HUES6 (cell line): ENCODE data around the gene LILRA1.
"Not testable (repeated sequence)": the region's sequence is repeated elsewhere in the genome, so short reads cannot be mapped to it uniquely, and the experiment has no call there.

ENCODE experiments used
- H3K27ac ChIP-seq: 2 replicates; pipeline ENCODE4 v1.7.0; 2013; ENCODE audit warnings: low read depth, mild to moderate bottlenecking, low read length, inconsistent platforms
- H3K27me3 ChIP-seq: 2 replicates; pipeline ENCODE4 v1.6.1; 2013; ENCODE audit warnings: low read length; ENCODE audit not compliant: control insufficient read depth, insufficient read depth
- H3K36me3 ChIP-seq: 2 replicates; pipeline ENCODE4 v1.6.1; 2013; ENCODE audit warnings: low read length; ENCODE audit not compliant: control insufficient read depth, insufficient read depth
- H3K4me1 ChIP-seq: 2 replicates; pipeline ENCODE4 v1.6.1; 2013; ENCODE audit warnings: low read length; ENCODE audit not compliant: control insufficient read depth, insufficient read depth
- H3K4me3 ChIP-seq: 2 replicates; pipeline ENCODE4 v1.5.1; 2013; ENCODE audit warnings: low read depth, low read length
- H3K9ac ChIP-seq: one replicate; pipeline ENCODE4 v1.6.1; 2013; ENCODE audit warnings: mild to moderate bottlenecking, low read length
- H3K9me3 ChIP-seq: 2 replicates; pipeline ENCODE4 v1.6.1; 2013; ENCODE audit warnings: low read depth, low read length; ENCODE audit not compliant: control insufficient read depth, insufficient read depth

The LILRA1 gene

DNA sequence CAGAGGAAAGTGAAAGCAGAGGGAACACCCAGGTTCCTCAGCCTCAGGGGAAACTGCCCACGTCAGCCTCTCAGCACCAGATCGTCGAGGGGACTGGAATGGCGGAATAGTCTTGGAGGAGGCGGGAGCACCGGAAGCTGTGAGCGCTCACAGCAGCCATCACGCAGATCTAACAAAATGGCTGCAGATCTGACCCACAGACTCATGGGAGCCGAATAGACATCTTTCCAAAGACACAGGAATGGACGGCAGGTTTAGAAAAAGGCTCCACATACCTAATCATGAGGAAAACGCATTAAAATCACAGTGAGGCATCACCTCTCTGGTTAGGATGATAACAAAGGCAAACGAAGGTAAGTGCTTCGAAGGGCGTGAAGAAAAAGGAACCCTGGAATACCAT, 31.6 kb upstream of the LILRA1 start:
- no peaks in the 10 kb centered on the region for H3K36me3 ChIP-seq

GRCh38 chr19:54563206-54563605, 30.2 kb upstream of the LILRA1 start:
- H3K36me3 ChIP-seq, H3K27ac ChIP-seq, H3K9ac ChIP-seq, H3K4me3 ChIP-seq, H3K4me1 ChIP-seq: not testable (repeated sequence)
- Histone ChIP-seq H3K9me3 (peaks cover 16% of the 10 kb centered on the region; the same call in 1 of the 2 replicates), H3K27me3 (peaks cover 12% of the 10 kb centered on the region; the same call in 1 of the 2 replicates)

More for the DNA sequence above, 31.6 kb upstream of the LILRA1 start:
- Histone ChIP-seq H3K4me1 (no peaks in the 10 kb centered on the region), H3K9ac (no peak overlapping the region), H3K4me3 (no peak overlapping the region), H3K9me3 (peaks cover 16% of the 10 kb centered on the region; the same call in 1 of the 2 replicates), H3K27ac (no peak overlapping the region), H3K27me3 (peaks cover 7% of the 10 kb centered on the region; the same call in 1 of the 2 replicates)

DNA sequence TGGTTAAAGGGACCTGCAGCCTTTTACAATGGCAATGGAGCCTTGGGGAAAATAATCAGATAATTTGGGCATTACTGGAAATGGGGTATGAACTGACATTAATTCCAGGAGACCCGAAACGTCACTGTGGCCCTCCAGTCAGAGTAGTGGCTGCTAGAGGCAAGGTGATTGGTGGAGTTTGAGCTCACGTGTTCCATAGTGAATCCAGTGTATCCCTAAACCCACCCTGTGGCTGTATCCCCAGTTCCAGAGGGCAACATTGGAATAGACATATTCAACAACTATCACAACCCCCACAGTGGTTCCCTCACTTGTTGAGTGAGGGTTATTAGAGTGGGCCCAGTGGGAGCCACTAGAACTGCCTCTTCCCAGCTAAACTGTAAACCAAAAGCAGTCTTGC, 23.1 kb upstream of the LILRA1 start:
- Histone ChIP-seq H3K9ac (no peak overlapping the region), H3K4me3 (no peak overlapping the region), H3K36me3 (no peaks in the 10 kb centered on the region), H3K27me3 (peaks cover 36% of the 10 kb centered on the region; the same call in 1 of the 2 replicates), H3K9me3 (peaks cover 39% of the 10 kb centered on the region; the same call in 1 of the 2 replicates), H3K27ac (no peak overlapping the region), H3K4me1 (no peaks in the 10 kb centered on the region)

DNA sequence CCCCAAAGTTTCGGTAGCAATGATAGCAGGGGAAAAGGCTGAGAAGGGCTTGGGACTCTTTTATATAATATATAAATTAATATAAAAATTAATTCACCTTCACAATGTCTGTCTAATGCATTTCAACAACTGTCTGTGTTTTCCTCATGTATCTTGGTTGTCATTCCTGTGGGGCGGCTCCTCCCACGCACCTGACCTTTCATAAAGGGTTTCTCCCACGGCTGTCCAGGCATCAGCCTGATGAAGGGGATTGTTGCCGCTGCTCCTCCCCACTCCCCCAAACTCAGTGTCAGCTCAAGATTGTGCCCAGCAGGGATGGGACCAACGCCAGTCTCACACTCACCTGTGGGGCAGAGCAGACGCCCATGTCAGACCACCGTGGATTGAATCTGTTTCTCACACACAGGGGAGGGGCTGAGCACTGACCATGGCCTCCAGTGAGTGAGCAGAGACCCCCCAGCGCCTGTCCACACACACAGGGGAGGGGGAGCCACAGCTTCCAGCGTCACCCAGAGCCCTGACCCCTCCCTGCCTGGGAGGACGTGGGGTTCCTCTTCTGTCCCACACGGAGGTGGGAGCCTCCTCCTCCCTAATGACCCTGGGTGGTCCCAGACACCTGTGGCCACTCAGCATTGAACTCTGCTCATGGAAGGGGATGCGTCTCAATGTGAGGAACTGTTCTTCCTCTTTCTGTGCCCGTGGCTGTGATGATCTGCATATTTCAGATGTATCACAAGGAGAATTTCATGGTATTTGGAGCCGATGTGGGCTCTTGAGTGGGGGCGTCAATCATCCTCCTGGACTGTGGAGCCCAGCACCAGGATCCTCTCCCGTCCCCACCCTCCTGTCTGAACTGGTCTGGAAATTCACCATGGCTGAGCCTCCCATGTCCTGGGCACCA, 21.5 kb upstream of the LILRA1 start:
- Histone ChIP-seq H3K27me3 (peaks cover 32% of the 10 kb centered on the region; the same call in 1 of the 2 replicates), H3K9me3 (peaks cover 42% of the 10 kb centered on the region; the same call in 1 of the 2 replicates)
- not testable (repeated sequence) for H3K36me3 ChIP-seq, H3K4me1 ChIP-seq, H3K4me3 ChIP-seq, H3K9ac ChIP-seq, H3K27ac ChIP-seq

DNA sequence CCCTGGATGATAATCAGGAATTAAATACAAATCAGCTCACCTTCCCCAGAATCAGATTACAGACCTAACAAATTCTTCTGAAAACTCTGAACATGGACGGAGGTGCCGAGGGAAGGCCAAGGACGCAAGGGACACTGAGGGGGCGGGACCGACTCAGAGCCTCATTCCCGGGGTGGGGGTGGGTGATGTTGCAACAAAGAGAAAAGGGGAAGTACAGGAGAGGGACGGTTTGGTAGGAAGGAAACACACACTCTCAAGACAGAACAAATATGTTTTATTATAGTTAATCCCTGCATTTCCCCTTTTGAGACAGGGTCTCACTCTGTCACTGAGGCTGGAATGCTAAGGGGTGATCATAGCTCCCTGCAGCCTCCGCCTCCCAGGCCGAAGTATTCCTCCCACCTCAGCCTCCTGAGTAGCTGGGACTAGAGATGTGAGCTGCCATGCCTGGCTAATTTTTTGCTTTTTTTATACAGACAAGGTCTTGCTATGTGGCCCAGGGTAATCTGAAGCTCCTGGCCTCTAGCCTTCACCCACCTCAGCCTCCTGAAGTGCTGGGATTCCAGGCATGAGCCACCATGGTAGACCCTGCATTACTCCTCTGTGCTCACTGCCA, 20.6 kb upstream of the LILRA1 start:
- H3K9me3 ChIP-seq, result peaks cover 44% of the 10 kb centered on the region; the same call in 1 of the 2 replicates
- H3K27ac ChIP-seq, result no peak overlapping the region
- no peaks in the 10 kb centered on the region for H3K4me1 ChIP-seq
- H3K36me3 ChIP-seq, result no peaks in the 10 kb centered on the region
- peaks cover 28% of the 10 kb centered on the region; the same call in 1 of the 2 replicates for H3K27me3 ChIP-seq
- H3K9ac ChIP-seq, result no peak overlapping the region
- H3K4me3 ChIP-seq, result no peak overlapping the region

- Histone ChIP-seq H3K9me3 (peaks cover 48% of the 10 kb centered on the region; the same call in 1 of the 2 replicates), H3K9ac (no peak within 1 kb of the TSS), H3K27me3 (peaks cover 28% of the 10 kb centered on the region; the same call in 1 of the 2 replicates), H3K4me1 (no peaks in the 10 kb centered on the region), H3K4me3 (no peak within 1 kb of the TSS), H3K36me3 (no peaks in the 10 kb centered on the region), H3K27ac (no peak within 1 kb of the TSS)
Observed at GRCh38 chr19:54573330-54573872, 20.0 kb upstream of the LILRA1 start, which contains the start of gene LILRA2. Gene LILRA2 (plus strand): TSS chr19:54573790. CDS start chr19:54573879, 89 bp downstream.

DNA sequence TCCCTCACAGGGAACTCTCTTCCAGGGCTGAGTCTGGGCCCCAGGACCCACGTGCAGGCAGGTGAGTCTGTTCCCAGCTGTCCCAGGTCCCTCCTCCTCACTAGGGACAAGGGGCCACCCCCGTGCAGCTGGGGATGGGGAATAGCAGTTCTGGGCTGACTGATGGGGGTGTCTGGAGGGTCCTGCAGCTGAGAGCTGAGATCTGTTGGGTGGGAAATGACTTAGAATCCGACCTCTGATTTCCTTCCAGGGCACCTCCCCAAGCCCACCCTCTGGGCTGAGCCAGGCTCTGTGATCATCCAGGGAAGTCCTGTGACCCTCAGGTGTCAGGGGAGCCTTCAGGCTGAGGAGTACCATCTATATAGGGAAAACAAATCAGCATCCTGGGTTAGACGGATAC, 19.4 kb upstream of the LILRA1 start:
- Histone ChIP-seq H3K36me3 (no peaks in the 10 kb centered on the region), H3K9ac (no peak overlapping the region)

GRCh38 chr19:54574527-54575056, 18.8 kb upstream of the LILRA1 start:
- H3K27ac ChIP-seq, result no peak overlapping the region
- peaks cover 44% of the 10 kb centered on the region; the same call in 1 of the 2 replicates for H3K9me3 ChIP-seq
- H3K4me3 ChIP-seq, result no peak overlapping the region
- no peak overlapping the region for H3K9ac ChIP-seq
- peaks cover 22% of the 10 kb centered on the region; the same call in 1 of the 2 replicates for H3K27me3 ChIP-seq
- H3K36me3 ChIP-seq, result no peaks in the 10 kb centered on the region
- H3K4me1 ChIP-seq, result no peaks in the 10 kb centered on the region

More for the DNA sequence above, 19.4 kb upstream of the LILRA1 start:
- H3K4me1 ChIP-seq, result no peaks in the 10 kb centered on the region
- H3K9me3 ChIP-seq, result peaks cover 45% of the 10 kb centered on the region; the same call in 1 of the 2 replicates
- H3K27me3 ChIP-seq, result peaks cover 25% of the 10 kb centered on the region; the same call in 1 of the 2 replicates
- H3K4me3 ChIP-seq, result no peak overlapping the region
- H3K27ac ChIP-seq, result no peak overlapping the region

DNA sequence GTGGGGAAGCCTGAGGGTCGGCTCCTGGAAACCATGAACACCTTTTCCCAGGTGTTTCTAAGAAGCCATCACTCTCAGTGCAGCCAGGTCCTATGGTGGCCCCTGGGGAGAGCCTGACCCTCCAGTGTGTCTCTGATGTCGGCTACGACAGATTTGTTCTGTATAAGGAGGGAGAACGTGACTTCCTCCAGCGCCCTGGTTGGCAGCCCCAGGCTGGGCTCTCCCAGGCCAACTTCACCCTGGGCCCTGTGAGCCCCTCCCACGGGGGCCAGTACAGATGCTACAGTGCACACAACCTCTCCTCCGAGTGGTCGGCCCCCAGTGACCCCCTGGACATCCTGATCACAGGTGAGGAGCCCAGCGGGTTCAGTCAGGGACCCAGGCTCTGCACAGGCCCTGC, 18.2 kb upstream of the LILRA1 start:
- peaks cover 43% of the 10 kb centered on the region; the same call in 1 of the 2 replicates for H3K9me3 ChIP-seq
- H3K9ac ChIP-seq, H3K36me3 ChIP-seq, H3K27ac ChIP-seq, H3K4me1 ChIP-seq, H3K4me3 ChIP-seq: not testable (repeated sequence)
- peaks cover 20% of the 10 kb centered on the region; the same call in 1 of the 2 replicates for H3K27me3 ChIP-seq

DNA sequence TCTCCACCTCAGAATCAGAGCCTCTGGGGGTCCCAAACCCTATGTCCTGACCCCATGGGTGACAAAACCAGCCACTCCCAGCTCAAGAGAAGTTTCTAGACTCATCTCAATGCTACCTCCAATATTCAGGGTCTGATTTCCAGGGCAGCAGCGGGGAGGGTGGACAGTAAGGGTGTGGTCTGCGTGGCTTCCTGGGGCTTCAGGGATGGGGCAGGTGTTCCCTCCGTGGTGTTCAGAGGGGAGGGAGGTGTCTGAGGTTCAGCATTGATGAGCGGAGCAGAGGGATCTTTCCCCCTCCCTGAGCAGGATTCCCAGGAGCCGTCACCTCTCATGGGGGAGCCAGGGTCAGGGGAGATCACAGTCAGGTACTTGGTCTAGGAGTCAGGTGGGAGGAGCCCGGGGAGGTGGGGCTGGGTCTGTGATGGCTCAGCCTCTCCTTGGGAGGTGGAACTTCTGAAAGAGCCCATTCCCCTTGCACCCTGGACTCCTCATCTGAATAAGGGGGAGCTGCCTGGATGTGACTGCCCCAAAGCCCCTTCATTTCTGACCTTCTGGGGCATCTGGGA, 16.9 kb upstream of the LILRA1 start:
- peaks cover 16% of the 10 kb centered on the region; the same call in 1 of the 2 replicates for H3K27me3 ChIP-seq
- H3K4me1 ChIP-seq, result no peaks in the 10 kb centered on the region
- H3K9me3 ChIP-seq, result peaks cover 33% of the 10 kb centered on the region; the same call in 1 of the 2 replicates
- H3K36me3 ChIP-seq, result no peaks in the 10 kb centered on the region
- no peak overlapping the region for H3K9ac ChIP-seq
- H3K27ac ChIP-seq, result no peak overlapping the region
- H3K4me3 ChIP-seq, result no peak overlapping the region
